Sigmoid colon (tissue), 7 donors: ENCODE results near the gene SLC6A8. TPM values are rescaled to one million over a fixed set of nuclear protein-coding genes. Genes with fewer than 3 reads are reported as not detected.

Experiments
- DNase-seq: peaks from one replicate; pipeline ENCODE4 v3.0.0-alpha.2; 2019
- H3K27ac ChIP-seq, 4 donors: fragments of 200-600 bp; sonication (generic); one replicate each; pipeline ENCODE4 v1.5.1; 2016 to 2019; ENCODE audit warnings: mild to moderate bottlenecking in 1 of 4
- H3K27me3 ChIP-seq, 3 donors: fragments of 200-600 bp; sonication (generic); one replicate each; pipeline ENCODE4 v1.5.1; 2019; ENCODE audit warnings: mild to moderate bottlenecking in 1 of 3
- H3K36me3 ChIP-seq, 4 donors: fragments of 200-600 bp; sonication (generic); one replicate each; pipeline ENCODE4 v1.5.1; 2016 to 2019
- H3K4me1 ChIP-seq, 4 donors: fragments of 200-600 bp; sonication (generic); one replicate each; pipeline ENCODE4 v1.5.1; 2017 to 2019
- H3K4me3 ChIP-seq, 4 donors: fragments of 200-600 bp; sonication (generic); one replicate each; pipeline ENCODE4 v1.5.1; 2017 to 2019; ENCODE audit warnings: mild to moderate bottlenecking in 2 of 4, moderate library complexity in 1 of 4
- H3K9me3 ChIP-seq, 4 donors: fragments of 200-600 bp in 3 of 4; sonication (generic) in 3 of 4; one replicate each; pipeline versions ENCODE4 v1.5.1 to v1.6.1; 2013 to 2019
- CTCF ChIP-seq, 4 experiments: fragments of 450-650 bp in 3 of 4; fragments of 200-600 bp in 1 of 4; IDR thresholded peaks; one replicate each; pipeline ENCODE4 v1.5.1; 2016 to 2019; ENCODE audit warnings: antibody characterized with exemption in 4 of 4, mild to moderate bottlenecking in 3 of 4, moderate library complexity in 2 of 4
- EP300 ChIP-seq, 4 donors: sonication (generic); formaldehyde crosslinking; IDR thresholded peaks; one replicate each; pipeline ENCODE4 v1.6.1; 2017; ENCODE audit warnings: antibody characterized with exemption in 4 of 4
- POLR2A ChIP-seq, 2 donors: fragments of 450-650 bp; IDR thresholded peaks; one replicate each; pipeline ENCODE4 v1.6.1; 2016; ENCODE audit warnings: antibody characterized with exemption in 2 of 2, mild to moderate bottlenecking in 2 of 2, moderate library complexity in 2 of 2
- POLR2AphosphoS5 ChIP-seq, 4 donors: sonication (generic); formaldehyde crosslinking; IDR thresholded peaks; one replicate each; pipeline ENCODE4 v1.6.1; 2017; ENCODE audit warnings: antibody characterized with exemption in 4 of 4
- WGBS, 2 donors: extraction: QIAGEN DNeasy Blood & Tissue Kit; methylation state at CpG; one replicate each; pipeline ENCODE4 v1.1.7; 2013; 5-methylcytosine and 5-hydroxymethylcytosine counted together
- intact Hi-C: fragments of 100-400 bp; cut with DNase I; formaldehyde crosslinking; loops from one replicate; pipeline ENCODE4 v1.15.1; 2023
- polyA plus RNA-seq, 3 donors: library from polyadenylated mRNA; stranded (reverse); fragments of 200-250 nt; gene quantifications; one replicate each; pipeline ENCODE4 v1.2.3, GENCODE V29; 2013
- total RNA-seq, 4 donors: library from RNA; depleted of rRNA; stranded (reverse); fragments of >200 nt; gene quantifications; one replicate each; pipeline ENCODE4 v1.1.0, GENCODE V29; 2016
- donor health status: healthy with polysubstance abuse.
- donor health status: Bipolar disorder and iron deficiency.
- donor health status: healthy.

Gene SLC6A8
- total and polyA plus RNA-seq, 7 donors, result 31.9 to 158 (median 60.7) TPM

- 94% methylated on average over 9 of the region's 9 CpGs for WGBS, 2 donors
- Histone ChIP-seq H3K9me3 (no peaks in the 10 kb centered on the region), H3K36me3 (peaks cover 0 to 8% (median 0%) of the 10 kb centered on the region in 4 donors), H3K4me3 (no peak overlapping the region), H3K4me1 (peaks cover 0 to 38% (median 14%) of the 10 kb centered on the region in 4 donors), H3K27ac (no peak overlapping the region), H3K27me3 (no peaks in the 10 kb centered on the region)
- DNase-seq, result no peak
- TF ChIP-seq EP300 (IDR thresholded peaks at IDR 0.05) (no peak), POLR2AphosphoS5 (IDR thresholded peaks at IDR 0.05) (no peak), CTCF (IDR thresholded peaks at IDR 0.05) (no peak), POLR2A (IDR thresholded peaks at IDR 0.05) (no peak)
- intact Hi-C loops, result loop anchor here (5.0 kb wide), 2 partner anchors 39 to 94 kb away; no protein-coding TSS in a partner anchor
Observed at GRCh38 chrX:153706799-153707198, 19.1 kb downstream of the SLC6A8 start.

DNA sequence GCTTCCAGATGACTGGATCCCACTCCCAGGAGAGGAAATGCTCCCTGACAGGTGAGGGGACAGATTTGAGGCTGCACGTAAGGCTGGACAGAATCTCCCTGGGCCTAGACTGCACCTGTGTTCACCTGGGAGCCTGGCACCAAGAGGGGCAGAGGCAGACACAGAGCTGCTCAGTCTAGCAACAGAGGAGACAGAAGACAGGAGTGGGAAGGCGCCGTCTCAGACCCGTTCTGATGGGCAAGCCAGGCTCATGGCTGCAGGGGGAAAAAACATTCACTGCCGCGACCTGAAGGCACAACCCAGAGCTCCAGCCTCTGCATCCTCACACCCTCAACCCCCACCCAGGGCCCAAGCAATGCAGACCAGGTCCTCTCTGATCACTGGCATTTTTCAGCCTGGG, 19.7 kb downstream of the SLC6A8 start:
- H3K4me1 ChIP-seq, result peaks cover 0 to 35% (median 12%) of the 10 kb centered on the region in 4 donors
- H3K9me3 ChIP-seq, result no peaks in the 10 kb centered on the region
- H3K27me3 ChIP-seq, result no peaks in the 10 kb centered on the region
- 97 to 99% methylated on average over 6 of the region's 6 CpGs for WGBS, 2 donors
- H3K27ac ChIP-seq, result no peak overlapping the region
- no peak overlapping the region for H3K4me3 ChIP-seq
- peaks cover 0 to 8% (median 0%) of the 10 kb centered on the region in 4 donors for H3K36me3 ChIP-seq
- DNase-seq, result no peak
- intact Hi-C loops, result loop anchor here (5.0 kb wide), 2 partner anchors 40 to 95 kb away; no protein-coding TSS in a partner anchor
- TF ChIP-seq CTCF (IDR thresholded peaks at IDR 0.05) (no peak), POLR2A (IDR thresholded peaks at IDR 0.05) (no peak), EP300 (IDR thresholded peaks at IDR 0.05) (no peak), POLR2AphosphoS5 (IDR thresholded peaks at IDR 0.05) (no peak)

GRCh38 chrX:153708415-153708814, 20.7 kb downstream of the SLC6A8 start:
- Histone ChIP-seq H3K9me3 (no peaks in the 10 kb centered on the region), H3K36me3 (peaks cover 0 to 8% (median 0%) of the 10 kb centered on the region in 4 donors), H3K27ac (peak overlapping the region in 2 of 4 donors; percentile 34 to 53), H3K27me3 (no peaks in the 10 kb centered on the region), H3K4me1 (peaks cover 0 to 25% (median 8%) of the 10 kb centered on the region in 4 donors), H3K4me3 (no peak overlapping the region)
- intact Hi-C loops, result loop anchor here (2.0 to 5.0 kb wide), 3 partner anchors 14 to 96 kb away; no protein-coding TSS in a partner anchor
- DNase-seq, result peak; percentile 89
- TF ChIP-seq EP300 (IDR thresholded peaks at IDR 0.05) (no peak), CTCF (IDR thresholded peaks at IDR 0.05) (peak; percentile 55 to 62 (median 61))
- 11 to 38% methylated on average over 13 of the region's 13 CpGs for WGBS, 2 donors

DNA sequence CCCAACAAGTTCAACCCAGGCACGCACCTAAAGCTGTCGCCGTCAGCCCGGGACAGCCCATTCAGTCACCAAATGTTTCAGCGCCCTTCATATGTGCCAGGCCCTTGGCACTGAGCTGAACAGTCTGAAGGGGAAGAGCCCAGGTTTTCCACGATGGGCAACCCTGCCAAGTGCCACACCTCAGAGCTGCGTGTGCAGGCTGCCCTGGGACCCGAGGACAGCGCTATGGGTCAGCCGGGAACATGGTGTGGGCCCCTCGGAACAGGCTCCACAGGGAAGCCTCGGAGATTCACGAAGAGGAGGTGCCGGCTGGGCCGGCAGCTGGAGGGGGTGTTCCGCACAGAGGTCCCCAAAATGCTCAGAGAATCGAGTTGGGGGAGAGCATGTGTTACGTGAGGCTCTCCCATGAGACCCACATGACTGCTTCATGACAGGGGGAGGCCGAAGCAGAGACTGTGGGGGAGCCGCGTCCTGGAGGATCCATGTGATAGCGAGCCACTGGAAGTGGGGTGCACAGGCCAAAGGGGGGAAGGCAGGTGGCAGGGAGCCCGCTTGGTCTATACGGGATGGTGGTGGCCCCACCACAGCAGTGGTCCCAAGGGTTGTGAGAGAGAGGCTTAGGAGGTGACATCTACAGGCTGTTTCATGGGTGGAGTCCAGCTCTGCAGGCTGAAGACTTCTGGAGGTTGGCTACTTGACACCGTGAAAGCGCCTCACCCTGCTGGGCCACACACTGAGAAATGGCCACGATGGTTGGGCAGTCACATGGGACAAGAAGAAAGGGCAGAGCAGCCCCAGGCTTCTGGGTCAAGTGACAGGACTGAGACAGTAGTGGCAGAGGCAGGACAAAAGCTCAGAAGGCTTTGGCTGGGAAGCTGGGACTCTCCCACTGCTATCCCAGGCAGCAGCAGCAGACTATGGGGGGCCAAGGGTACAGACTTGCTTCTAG, 22.3 kb downstream of the SLC6A8 start:
- Histone ChIP-seq H3K4me1 (peaks cover 0 to 13% (median 3%) of the 10 kb centered on the region in 4 donors), H3K4me3 (no peak overlapping the region), H3K27me3 (no peaks in the 10 kb centered on the region), H3K36me3 (peaks cover 0 to 18% (median 0%) of the 10 kb centered on the region in 4 donors), H3K9me3 (no peaks in the 10 kb centered on the region), H3K27ac (no peak overlapping the region)
- WGBS, 2 donors, result 86 to 93% methylated on average over 27 of the region's 27 CpGs
- intact Hi-C loops, result loop anchor here (2.0 to 5.0 kb wide), 3 partner anchors 13 to 98 kb away; no protein-coding TSS in a partner anchor
- no peak for DNase-seq
- TF ChIP-seq POLR2AphosphoS5 (IDR thresholded peaks at IDR 0.05) (no peak), CTCF (IDR thresholded peaks at IDR 0.05) (no peak), POLR2A (IDR thresholded peaks at IDR 0.05) (no peak), EP300 (IDR thresholded peaks at IDR 0.05) (no peak)
